Myocyte (in vitro differentiated cells): ENCODE data around the gene DUSP14. TPM values are rescaled to one million over a fixed set of nuclear protein-coding genes. Genes with fewer than 3 reads are reported as not detected.
A peak's percentile ranks its signal among the peaks of the same experiment; 100 is the strongest.

Source experiments
- DNase-seq: peaks from one replicate; pipeline ENCODE4 v3.0.0-alpha.2; 2012; ENCODE audit warnings: low read depth
- total RNA-seq: library from RNA; depleted of rRNA; stranded (reverse); fragments of >200 nt; gene quantifications from 2 replicates; pipeline ENCODE4 v1.2.3, GENCODE V29; 2014

The DUSP14 gene
- total RNA-seq, 1 donor from 2014 or later = 80.2 TPM

DNA sequence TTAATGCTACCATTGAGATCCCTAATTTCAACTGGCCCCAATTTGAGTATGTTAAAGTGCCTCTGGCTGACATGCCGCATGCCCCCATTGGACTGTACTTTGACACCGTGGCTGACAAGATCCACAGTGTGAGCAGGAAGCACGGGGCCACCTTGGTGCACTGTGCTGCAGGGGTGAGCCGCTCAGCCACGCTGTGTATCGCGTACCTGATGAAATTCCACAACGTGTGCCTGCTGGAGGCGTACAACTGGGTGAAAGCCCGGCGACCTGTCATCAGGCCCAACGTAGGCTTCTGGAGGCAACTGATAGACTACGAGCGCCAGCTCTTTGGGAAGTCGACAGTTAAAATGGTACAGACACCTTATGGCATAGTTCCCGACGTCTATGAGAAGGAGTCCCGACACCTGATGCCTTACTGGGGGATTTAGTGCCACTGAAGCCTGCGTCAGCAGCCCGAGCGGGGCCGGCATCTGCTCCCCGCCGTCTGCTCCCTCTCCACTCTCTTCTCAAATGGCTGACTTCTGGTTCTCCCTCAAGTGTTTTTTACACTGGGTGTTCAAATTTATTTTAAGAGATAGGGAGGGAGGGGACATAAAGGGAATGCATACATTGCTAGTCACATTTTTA is 22.9 kb downstream of the DUSP14 start:
- no peak for DNase-seq

- DNase-seq = no peak
Observed at GRCh38 chr17:37513711-37514110, 24.0 kb downstream of the DUSP14 start.

GRCh38 chr17:37516127-37516571 is 26.5 kb downstream of the DUSP14 start:
- DNase-seq = no peak

DNA sequence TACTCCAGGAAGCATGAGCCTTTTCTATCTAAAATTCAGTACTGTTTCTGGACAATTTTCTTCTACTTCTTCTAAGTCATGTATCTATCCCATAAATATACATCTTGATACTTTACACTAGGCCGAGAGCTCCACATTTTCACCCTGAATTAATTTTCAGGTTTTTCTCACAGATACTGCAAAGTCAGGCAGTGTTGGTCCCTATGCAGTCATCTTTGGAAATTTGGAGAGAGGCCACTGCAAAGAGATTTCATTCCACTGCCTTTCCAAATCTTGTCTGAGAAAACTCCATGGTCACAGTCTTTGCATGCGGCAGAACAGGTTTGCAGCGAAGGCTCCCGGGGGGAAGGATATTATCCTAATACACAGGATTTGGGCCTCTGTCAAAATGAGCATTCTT is 28.2 kb downstream of the DUSP14 start:
- DNase-seq = no peak

- DNase-seq = no peak
Observed at GRCh38 chr17:37518826-37519225, 29.1 kb downstream of the DUSP14 start.

DNA sequence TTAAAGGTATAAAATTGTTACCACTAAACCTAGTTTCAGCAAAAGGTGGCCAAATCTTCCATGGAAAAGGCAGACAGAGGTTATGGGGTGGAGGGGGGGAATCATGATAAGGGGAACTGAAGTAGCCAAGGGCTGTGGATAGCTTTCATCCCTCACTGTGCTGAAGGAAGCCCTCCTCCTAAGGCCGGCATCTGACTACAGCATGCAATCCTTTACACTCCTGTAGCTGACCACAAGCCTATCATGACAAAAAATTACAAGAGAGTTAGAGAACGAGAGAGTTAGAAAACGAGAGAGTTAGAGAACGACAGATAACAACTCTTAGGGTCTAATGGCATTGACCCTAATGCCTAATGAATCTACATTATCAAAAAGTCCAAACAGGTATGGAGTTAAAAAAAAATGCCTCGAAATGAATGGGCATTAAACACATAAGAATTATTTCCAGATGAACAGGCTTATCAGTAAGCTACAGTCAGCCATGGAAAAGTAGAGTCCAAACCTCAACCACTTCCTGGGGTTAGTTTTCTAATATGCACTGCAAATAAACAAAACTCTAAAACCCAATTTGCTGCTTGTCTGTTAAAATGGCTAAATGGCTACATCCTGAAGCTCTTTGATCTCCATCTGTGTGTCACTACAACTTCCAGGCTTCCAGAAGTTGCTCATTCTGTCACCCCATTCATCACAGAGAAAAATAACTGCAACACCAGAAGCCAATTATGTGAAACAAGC is 29.7 kb downstream of the DUSP14 start:
- DNase-seq = no peak

DNA sequence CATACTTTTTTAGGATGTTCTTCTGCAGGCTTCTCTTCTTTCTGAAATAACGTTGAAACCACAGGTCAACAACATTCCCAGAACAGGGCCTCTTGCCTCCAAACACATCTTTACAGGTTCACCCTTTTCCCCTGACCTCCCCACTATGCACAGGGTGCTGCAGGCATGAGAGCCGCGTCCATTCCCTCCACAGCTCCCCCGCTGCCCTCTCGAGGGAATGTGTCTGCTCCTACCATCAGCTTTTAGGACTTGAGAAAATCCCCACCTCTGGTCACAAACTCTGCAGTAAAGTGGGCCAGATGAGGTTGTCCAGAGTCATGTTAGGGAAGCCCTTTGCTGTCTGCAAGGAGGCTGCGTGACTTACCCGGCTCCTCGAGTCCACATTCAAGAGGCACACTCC is 30.5 kb downstream of the DUSP14 start:
- no peak for DNase-seq

DNA sequence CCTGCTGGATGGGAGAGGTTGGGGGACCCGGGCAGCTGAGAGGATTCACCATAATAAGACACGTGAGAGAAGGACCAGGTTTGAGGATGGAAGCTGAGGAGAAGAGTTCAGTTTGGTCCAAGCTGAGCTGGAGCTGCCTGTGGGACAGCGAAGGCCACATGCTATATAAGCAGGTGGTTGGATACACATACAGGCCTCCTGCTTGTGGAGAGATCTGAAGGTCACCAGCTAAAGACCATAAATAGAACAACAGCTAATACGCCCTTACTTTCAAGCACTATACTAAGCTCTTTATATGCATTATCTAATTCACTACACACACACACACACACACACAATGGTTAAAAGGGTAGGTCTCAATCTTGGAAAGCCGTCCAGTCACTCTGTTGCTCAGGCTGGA is 32.1 kb downstream of the DUSP14 start:
- no peak for DNase-seq

GRCh38 chr17:37523715-37524219 is 34.1 kb downstream of the DUSP14 start:
- no peak for DNase-seq

DNA sequence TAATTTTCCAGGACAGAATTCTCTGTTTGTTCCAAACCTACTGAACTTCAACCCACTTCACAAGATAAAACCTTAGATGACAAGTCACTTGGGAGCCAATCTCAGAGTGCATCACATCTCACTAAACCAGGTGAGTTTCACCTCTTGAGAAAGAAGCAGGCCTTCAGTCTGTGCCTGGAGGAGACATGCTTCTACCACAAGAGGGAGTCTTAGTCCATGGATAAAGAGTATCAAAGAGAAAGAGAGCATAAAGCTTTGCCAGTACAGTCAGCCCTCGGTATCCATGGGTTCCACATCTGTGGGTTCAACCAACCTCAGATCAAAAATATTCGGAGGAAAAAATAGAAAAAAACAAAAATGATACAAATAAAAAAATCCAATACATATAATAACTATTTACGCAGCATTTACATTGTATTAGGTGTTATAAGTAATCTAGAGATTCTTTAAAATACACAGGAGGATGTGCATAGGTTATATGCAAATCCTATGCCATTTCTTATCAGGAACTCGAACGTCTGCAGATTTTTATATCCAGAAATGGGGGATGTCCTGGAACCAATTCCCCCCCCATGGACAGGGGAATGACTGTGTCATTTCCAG is 37.7 kb downstream of the DUSP14 start:
- no peak for DNase-seq

DNA sequence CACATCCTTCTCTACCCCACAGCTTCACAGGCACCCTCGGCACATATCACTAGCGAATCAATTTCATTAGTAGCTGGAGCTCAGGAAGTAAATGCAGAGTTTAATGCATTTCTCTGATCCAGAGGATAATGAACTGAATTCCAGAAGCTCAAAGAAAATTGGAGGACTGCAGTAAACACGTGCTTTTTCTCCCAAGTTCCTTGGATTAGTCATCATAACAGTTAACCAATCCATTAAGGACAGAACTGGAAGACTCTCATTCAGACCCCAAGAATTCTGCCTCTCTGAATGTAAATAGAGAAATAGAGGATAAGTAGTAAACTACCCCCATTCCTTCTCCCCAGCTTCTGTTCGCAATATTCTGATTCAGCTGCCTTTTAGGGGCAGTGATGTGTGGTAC is 40.7 kb downstream of the DUSP14 start:
- no peak for DNase-seq

GRCh38 chr17:37532756-37533155 is 43.1 kb downstream of the DUSP14 start:
- DNase-seq = no peak

DNA sequence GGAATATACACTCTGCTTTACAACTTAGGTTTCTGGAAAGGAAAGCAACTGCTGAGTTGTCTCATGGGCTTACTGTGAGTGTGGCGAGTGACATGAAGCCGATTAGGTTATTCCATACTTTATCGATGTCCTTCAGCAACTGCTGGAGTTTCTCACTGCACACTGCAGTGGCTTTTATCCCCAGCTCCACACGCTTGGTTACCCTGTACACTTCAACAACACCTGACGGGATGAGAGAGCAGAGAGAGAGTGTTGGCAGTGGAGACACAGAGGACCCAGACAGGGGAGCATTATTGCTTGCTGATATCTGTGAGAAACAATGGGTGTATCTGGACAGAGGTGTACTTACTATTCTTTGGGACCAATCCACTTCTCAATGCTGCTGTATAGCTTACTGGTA is 46.2 kb downstream of the DUSP14 start:
- DNase-seq = no peak

DNA sequence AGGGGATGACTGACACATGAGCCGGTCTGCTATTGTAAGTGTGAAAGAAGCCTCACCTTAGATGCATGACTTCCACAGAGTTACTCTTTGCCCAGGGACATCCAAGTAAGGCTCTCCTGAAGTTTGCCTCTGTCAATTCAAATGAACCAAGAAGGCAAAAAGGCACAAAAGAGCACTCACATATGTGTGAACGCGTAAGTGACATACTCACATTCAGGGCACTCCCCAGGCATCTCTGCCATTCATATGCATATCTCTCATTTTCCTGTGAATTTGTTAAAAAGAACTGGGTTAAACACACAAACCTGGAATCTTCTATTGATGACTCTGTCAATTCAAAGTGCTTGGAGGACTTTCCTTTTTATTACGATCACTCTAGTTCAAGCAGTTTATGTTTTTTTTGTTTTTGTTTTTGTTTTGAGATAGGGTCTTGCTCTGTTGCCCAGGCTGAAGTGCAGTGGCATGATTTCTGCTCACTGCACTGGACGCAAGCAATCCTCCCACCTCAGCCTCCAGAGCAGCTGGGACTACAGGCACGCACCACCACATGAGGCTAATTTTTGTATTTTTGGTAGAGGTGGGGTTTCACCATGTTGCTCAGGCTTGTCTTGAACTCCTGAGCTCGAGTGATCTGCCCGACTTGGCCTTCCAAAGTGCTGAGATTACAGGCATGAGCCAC is 49.4 kb downstream of the DUSP14 start:
- DNase-seq = no peak

- DNase-seq = no peak
Observed at GRCh38 chr17:37541880-37542660, 52.4 kb downstream of the DUSP14 start.

DNA sequence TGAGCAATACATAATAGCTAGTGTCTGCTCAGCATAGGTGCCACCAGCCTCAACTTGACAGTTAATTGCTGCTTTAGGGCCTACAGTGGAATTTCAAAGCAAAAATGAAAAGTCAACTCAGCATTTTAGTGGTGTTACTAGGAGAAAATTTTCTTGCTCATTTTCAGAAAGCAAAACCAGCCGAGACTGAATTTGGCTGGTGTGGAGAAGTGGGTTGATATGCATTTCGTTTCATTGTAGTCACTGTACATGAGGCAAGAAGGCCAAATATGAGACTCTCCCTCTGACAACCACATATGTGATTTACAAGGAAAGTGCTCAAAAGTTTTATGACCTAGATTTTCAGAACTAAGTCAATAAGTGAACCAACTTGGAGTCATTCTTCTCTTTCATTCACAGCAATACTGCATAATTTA is 54.0 kb downstream of the DUSP14 start:
- no peak for DNase-seq

DNA sequence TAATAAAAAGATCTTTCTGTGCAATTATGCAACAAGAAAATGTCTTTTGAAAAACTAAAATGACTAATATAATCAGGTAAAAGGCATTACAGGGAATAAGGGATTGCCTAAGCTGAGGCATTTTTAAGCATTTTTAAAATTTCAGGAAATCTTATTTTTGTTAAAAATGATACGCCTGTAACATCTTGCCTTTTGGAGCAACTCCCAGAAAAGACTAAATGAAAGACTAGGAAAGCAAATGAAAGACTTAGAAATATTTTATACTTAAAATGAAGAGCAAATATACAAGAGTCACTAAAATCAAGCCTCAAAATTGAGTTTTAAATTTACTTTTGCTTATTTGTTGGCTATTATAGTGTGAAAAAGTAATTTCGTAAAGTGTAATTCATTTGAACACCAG is 55.8 kb downstream of the DUSP14 start:
- no peak for DNase-seq

- DNase-seq = no peak
Observed at GRCh38 chr17:37546302-37546701, 56.6 kb downstream of the DUSP14 start.

GRCh38 chr17:37547986-37548385 is 58.3 kb downstream of the DUSP14 start:
- peak; percentile 29 for DNase-seq

GRCh38 chr17:37551788-37552187 is 62.1 kb downstream of the DUSP14 start:
- DNase-seq = no peak

DNA sequence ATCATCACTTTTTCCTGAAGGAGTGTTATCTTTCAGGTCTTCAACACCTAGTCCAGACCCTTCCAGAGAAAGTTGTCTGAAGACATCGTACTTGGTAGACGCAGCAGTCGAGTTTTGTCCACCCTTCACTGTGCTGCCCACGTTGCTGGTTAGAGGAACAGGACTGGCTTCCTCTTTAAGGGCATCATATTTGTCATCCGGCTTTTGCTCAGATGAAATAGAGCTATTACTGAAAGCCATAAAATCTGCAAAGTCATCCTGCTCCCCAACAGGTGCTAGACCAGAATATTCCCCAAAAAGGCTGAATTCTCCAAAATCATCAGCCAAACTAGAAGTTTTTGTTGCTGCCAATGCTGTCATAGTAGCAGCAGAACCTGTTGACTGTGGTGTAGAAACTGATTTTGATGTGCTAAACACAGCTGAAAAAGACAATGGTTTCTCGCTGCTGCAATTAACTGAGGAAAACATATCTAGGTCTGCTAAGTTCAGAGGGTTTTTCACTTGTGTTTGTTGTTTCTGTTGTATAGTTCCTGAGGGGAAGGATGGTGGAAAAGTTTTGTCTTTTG is 63.8 kb downstream of the DUSP14 start:
- DNase-seq = peak; percentile 13
